ENCODE data around the gene KCNMB4.

KCNMB4 gene, protein sequence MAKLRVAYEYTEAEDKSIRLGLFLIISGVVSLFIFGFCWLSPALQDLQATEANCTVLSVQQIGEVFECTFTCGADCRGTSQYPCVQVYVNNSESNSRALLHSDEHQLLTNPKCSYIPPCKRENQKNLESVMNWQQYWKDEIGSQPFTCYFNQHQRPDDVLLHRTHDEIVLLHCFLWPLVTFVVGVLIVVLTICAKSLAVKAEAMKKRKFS

DNA sequence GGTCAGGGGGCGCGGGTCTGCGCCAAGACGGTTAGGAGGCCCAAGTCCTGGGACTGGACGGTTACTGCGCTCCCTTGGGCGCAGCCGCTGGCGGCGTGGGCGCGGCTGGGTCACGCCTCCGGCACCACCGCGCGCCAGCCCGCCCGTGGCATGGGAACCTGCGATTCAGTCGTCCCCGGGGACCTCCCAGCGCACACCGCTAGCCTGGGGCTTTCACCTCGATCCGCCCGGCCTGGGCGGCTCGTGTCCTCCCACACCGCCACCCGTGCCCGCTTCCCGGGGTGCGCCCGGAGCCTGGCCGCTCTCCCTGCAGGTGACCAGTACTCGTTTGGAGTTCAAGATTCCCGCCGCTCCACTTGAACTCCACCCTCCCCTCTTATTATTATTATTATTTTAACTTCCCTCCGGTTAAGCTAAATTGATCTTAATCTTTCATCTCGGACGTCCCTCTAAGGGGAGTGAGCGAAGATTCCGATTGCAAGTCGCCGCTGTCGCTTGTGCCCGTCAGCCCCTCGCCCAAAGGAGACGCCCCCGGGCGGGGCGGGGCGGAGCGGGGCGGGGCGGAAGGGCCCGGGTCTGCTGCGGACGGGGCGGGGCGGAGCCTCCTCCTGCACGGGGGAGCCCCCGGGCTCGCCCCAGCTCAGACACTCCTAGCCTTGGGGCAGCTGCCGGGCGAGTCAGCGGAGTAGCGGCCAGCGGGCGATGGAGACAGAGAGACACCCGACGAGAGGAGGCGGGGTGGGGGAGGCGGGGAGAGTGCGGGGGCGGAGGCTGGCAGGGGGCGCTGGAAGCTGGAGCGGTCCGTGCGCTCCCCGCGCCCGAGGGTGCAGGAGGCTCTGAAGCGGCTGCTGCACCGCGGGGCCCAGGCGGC, at the start of gene KCNMB4:
TSS of gene KCNMB4 (plus strand) at position 643 of the 871 bp plus-strand sequence. CDS start 445 bp downstream, outside the sequence.
- 0 out of 2 replicates have a peak, but pooled peaks have one; percentile 26 for TF ChIP-seq FOXM1 (IDR thresholded peaks at IDR 0.05; ENCODE audit: borderline replicate concordance, low read depth)
- TF ChIP-seq EGR1 (IDR thresholded peaks at IDR 0.05) = peak; percentile 70
- no peak for TF ChIP-seq NFIC (IDR thresholded peaks at IDR 0.05)
- no peak for TF ChIP-seq EP300 (IDR thresholded peaks at IDR 0.05; ENCODE audit: borderline replicate concordance)
- TF ChIP-seq YY1 (IDR thresholded peaks at IDR 0.05; ENCODE audit: low read depth) = peak; percentile 40; the same call in 1 of the 2 replicates
- TF ChIP-seq ZBTB7A (IDR thresholded peaks at IDR 0.05; ENCODE audit: low read depth) = no peak
- TF ChIP-seq CEBPB (IDR thresholded peaks at IDR 0.05) = no peak
- no peak for TF ChIP-seq CREB1 (IDR thresholded peaks at IDR 0.05; ENCODE audit: low read depth)
- peak; percentile 38; the same call in 1 of the 2 replicates for TF ChIP-seq TCF12 (IDR thresholded peaks at IDR 0.05; ENCODE audit: low read depth)
- TF ChIP-seq TAF1 (IDR thresholded peaks at IDR 0.05; ENCODE audit: low read depth) = peak; percentile 59; the same call in 1 of the 2 replicates
- no peak for TF ChIP-seq RAD21 (IDR thresholded peaks at IDR 0.05; ENCODE audit: low read depth)
- TF ChIP-seq, protein P1, sequence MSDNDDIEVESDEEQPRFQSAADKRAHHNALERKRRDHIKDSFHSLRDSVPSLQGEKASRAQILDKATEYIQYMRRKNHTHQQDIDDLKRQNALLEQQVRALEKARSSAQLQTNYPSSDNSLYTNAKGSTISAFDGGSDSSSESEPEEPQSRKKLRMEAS (IDR thresholded peaks at IDR 0.05) = peak; percentile 63
- no peak for TF ChIP-seq TEAD4 (IDR thresholded peaks at IDR 0.05)
- TF ChIP-seq, protein P2, sequence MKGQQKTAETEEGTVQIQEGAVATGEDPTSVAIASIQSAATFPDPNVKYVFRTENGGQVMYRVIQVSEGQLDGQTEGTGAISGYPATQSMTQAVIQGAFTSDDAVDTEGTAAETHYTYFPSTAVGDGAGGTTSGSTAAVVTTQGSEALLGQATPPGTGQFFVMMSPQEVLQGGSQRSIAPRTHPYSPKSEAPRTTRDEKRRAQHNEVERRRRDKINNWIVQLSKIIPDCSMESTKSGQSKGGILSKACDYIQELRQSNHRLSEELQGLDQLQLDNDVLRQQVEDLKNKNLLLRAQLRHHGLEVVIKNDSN (IDR thresholded peaks at IDR 0.05) = 0 out of 2 replicates have a peak, but pooled peaks have one; percentile 19
- TF ChIP-seq, protein P3, sequence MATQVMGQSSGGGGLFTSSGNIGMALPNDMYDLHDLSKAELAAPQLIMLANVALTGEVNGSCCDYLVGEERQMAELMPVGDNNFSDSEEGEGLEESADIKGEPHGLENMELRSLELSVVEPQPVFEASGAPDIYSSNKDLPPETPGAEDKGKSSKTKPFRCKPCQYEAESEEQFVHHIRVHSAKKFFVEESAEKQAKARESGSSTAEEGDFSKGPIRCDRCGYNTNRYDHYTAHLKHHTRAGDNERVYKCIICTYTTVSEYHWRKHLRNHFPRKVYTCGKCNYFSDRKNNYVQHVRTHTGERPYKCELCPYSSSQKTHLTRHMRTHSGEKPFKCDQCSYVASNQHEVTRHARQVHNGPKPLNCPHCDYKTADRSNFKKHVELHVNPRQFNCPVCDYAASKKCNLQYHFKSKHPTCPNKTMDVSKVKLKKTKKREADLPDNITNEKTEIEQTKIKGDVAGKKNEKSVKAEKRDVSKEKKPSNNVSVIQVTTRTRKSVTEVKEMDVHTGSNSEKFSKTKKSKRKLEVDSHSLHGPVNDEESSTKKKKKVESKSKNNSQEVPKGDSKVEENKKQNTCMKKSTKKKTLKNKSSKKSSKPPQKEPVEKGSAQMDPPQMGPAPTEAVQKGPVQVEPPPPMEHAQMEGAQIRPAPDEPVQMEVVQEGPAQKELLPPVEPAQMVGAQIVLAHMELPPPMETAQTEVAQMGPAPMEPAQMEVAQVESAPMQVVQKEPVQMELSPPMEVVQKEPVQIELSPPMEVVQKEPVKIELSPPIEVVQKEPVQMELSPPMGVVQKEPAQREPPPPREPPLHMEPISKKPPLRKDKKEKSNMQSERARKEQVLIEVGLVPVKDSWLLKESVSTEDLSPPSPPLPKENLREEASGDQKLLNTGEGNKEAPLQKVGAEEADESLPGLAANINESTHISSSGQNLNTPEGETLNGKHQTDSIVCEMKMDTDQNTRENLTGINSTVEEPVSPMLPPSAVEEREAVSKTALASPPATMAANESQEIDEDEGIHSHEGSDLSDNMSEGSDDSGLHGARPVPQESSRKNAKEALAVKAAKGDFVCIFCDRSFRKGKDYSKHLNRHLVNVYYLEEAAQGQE (IDR thresholded peaks at IDR 0.05; ENCODE audit: low read depth) = no peak

DNA sequence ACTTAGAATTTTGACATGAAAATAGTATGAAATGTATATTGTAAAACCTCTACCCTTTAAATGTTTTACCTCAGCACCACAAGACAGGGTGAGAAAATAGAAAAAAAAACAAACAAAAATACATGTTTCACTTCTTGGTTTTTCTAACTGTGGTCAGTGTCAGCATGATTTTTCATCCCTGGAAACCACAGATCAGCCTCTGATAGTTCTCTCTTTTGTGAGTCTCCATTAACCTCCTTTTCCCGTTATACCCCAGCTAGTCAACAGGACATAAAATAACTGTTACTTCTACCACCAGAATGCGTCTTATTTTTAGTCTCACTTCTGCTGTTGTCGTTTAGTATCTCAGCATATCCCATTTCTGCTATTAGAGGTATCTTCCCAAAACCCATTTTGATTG, 48.3 kb upstream of the KCNMB4 start:
- no peak for TF ChIP-seq NFIC (IDR thresholded peaks at IDR 0.05)
- TF ChIP-seq TEAD4 (IDR thresholded peaks at IDR 0.05) = no peak
- TF ChIP-seq EGR1 (IDR thresholded peaks at IDR 0.05) = no peak
- TF ChIP-seq, protein P1 (IDR thresholded peaks at IDR 0.05) = no peak
- TF ChIP-seq YY1 (IDR thresholded peaks at IDR 0.05; ENCODE audit: low read depth) = no peak
- TF ChIP-seq RAD21 (IDR thresholded peaks at IDR 0.05; ENCODE audit: low read depth) = no peak
- TF ChIP-seq, protein P3 (IDR thresholded peaks at IDR 0.05; ENCODE audit: low read depth) = no peak
- no peak for TF ChIP-seq FOXM1 (IDR thresholded peaks at IDR 0.05; ENCODE audit: borderline replicate concordance, low read depth)
- no peak for TF ChIP-seq CEBPB (IDR thresholded peaks at IDR 0.05)
- no peak for TF ChIP-seq ZBTB7A (IDR thresholded peaks at IDR 0.05; ENCODE audit: low read depth)
- TF ChIP-seq CREB1 (IDR thresholded peaks at IDR 0.05; ENCODE audit: low read depth) = no peak
- no peak for TF ChIP-seq TCF12 (IDR thresholded peaks at IDR 0.05; ENCODE audit: low read depth)
- TF ChIP-seq EP300 (IDR thresholded peaks at IDR 0.05; ENCODE audit: borderline replicate concordance) = no peak

DNA sequence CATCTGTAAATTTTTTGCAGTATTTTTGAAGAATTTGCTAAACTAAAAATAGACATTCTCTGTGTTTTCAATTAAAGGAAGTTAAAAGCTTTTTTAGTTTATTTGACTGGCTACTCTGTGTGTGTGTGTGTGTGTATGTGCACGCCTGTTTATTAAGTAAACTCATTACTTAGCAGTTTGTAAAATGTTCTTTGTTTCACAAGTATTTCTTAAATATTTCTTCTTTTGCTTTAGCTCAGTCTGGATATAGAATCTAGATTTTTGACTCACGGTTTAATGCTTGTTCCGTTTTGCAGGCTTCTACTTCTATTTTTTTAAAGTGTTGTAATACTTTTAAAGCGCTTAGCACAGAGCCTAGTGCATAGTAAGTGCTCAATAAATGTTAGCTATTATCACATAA, 46.5 kb upstream of the KCNMB4 start:
- TF ChIP-seq, protein P1 (IDR thresholded peaks at IDR 0.05) = no peak
- TF ChIP-seq TAF1 (IDR thresholded peaks at IDR 0.05; ENCODE audit: low read depth) (no peak), TEAD4 (IDR thresholded peaks at IDR 0.05) (no peak), ZBTB7A (IDR thresholded peaks at IDR 0.05; ENCODE audit: low read depth) (no peak), YY1 (IDR thresholded peaks at IDR 0.05; ENCODE audit: low read depth) (no peak), EGR1 (IDR thresholded peaks at IDR 0.05) (no peak), TCF12 (IDR thresholded peaks at IDR 0.05; ENCODE audit: low read depth) (no peak), FOXM1 (IDR thresholded peaks at IDR 0.05; ENCODE audit: borderline replicate concordance, low read depth) (no peak), CEBPB (IDR thresholded peaks at IDR 0.05) (no peak), NFIC (IDR thresholded peaks at IDR 0.05) (no peak), RAD21 (IDR thresholded peaks at IDR 0.05; ENCODE audit: low read depth) (no peak), CREB1 (IDR thresholded peaks at IDR 0.05; ENCODE audit: low read depth) (no peak), EP300 (IDR thresholded peaks at IDR 0.05; ENCODE audit: borderline replicate concordance) (no peak)
- TF ChIP-seq, protein P3 (IDR thresholded peaks at IDR 0.05; ENCODE audit: low read depth) = no peak
- TF ChIP-seq, protein P2 (IDR thresholded peaks at IDR 0.05) = no peak

Measured in Ishikawa (cell line).